Smooth muscle cell (in vitro differentiated cells): Measurements from ENCODE around the gene ARHGEF12. TPM values are rescaled to one million over a fixed set of nuclear protein-coding genes. Genes with fewer than 3 reads are reported as not detected.

Experiments
- DNase-seq: peaks from one replicate; lab custom pipeline; 2025; ENCODE audit not compliant: unreplicated experiment; lab: John Stamatoyannopoulos, UW
- H2AFZ ChIP-seq: fragments of 200-600 bp; sonication (generic); 2 replicates; pipeline ENCODE4 v1.6.0; 2016; ENCODE audit warnings: antibody characterized with exemption, low read depth, mild to moderate bottlenecking
- H3F3A ChIP-seq: fragments of 200-600 bp; sonication (generic); 2 replicates; pipeline ENCODE4 v1.6.0; 2017; ENCODE audit warnings: antibody characterized with exemption, low read depth
- H3K27ac ChIP-seq: fragments of 200-600 bp; sonication (generic); 2 replicates; pipeline ENCODE4 v1.5.1; 2016; ENCODE audit warnings: low read depth, mild to moderate bottlenecking
- H3K27me3 ChIP-seq: fragments of 200-600 bp; sonication (generic); 2 replicates; pipeline ENCODE4 v1.6.1; 2016; ENCODE audit warnings: low read depth, mild to moderate bottlenecking
- H3K36me3 ChIP-seq: fragments of 200-600 bp; sonication (generic); 2 replicates; pipeline ENCODE4 v1.5.1; 2016; ENCODE audit warnings: low read depth
- H3K4me1 ChIP-seq: fragments of 200-600 bp; sonication (generic); 2 replicates; pipeline ENCODE4 v1.5.1; 2016; ENCODE audit warnings: low read depth
- H3K4me2 ChIP-seq: fragments of 200-600 bp; sonication (generic); 2 replicates; pipeline ENCODE4 v1.6.0; 2016; ENCODE audit warnings: mild to moderate bottlenecking
- H3K4me3 ChIP-seq: fragments of 200-600 bp; sonication (generic); 2 replicates; pipeline ENCODE4 v1.5.1; 2016; ENCODE audit warnings: mild to moderate bottlenecking
- H3K79me2 ChIP-seq: fragments of 200-600 bp; sonication (generic); 2 replicates; pipeline ENCODE4 v1.6.0; 2016; ENCODE audit warnings: low read depth, mild to moderate bottlenecking
- H3K9ac ChIP-seq: fragments of 200-600 bp; sonication (generic); 2 replicates; pipeline ENCODE4 v1.6.0; 2016; ENCODE audit warnings: low read depth
- H3K9me3 ChIP-seq: fragments of 200-600 bp; sonication (generic); replicated peaks from 2 replicates; pipeline ENCODE4 v1.5.1; 2016; ENCODE audit warnings: low read depth
- H4K20me1 ChIP-seq: fragments of 200-600 bp; sonication (generic); 2 replicates; pipeline ENCODE4 v1.6.0; 2016; ENCODE audit warnings: low read depth
- CTCF ChIP-seq: fragments of 200-600 bp; sonication (generic); IDR thresholded peaks from 2 replicates; pipeline ENCODE4 v1.5.1; 2017; ENCODE audit warnings: borderline replicate concordance, mild to moderate bottlenecking, antibody characterized with exemption; ENCODE audit not compliant: insufficient read depth, poor library complexity, severe bottlenecking
- WGBS: methylation state at CpG from one replicate; pipeline ENCODE4 v1.1.7; 2016; ENCODE audit warnings: low lambda C conversion rate; 5-methylcytosine and 5-hydroxymethylcytosine counted together
- polyA plus RNA-seq: library from polyadenylated mRNA; unstranded; fragments of >200 nt; fragmentation: Nextera tagmentation; extraction: Ambion mirVana; gene quantifications from 2 replicates; pipeline ENCODE4 v1.2.1, GENCODE V29; 2016
- total RNA-seq: library from RNA; depleted of rRNA; stranded (reverse); fragments of >200 nt; gene quantifications from 2 replicates; pipeline ENCODE4 v1.2.3, GENCODE V29; 2014

The ARHGEF12 gene
- total and polyA plus RNA-seq, 2 experiments from 2014 or later, result 24.6 to 89.4 TPM

GRCh38 chr11:120401506-120401905 lies 65.3 kb downstream of the ARHGEF12 start:
- Histone ChIP-seq H2AFZ (no peak overlapping the region), H3K4me3 (peak overlapping the region; percentile 49), H4K20me1 (peaks cover 11% of the 10 kb centered on the region), H3K79me2 (peaks cover 94% of the 10 kb centered on the region), H3K27me3 (no peaks in the 10 kb centered on the region), H3K4me1 (peaks cover 64% of the 10 kb centered on the region), H3F3A (peaks cover 23% of the 10 kb centered on the region), H3K9ac (peak overlapping the region; percentile 87), H3K9me3 (no peaks in the 10 kb centered on the region), H3K36me3 (no peaks in the 10 kb centered on the region), H3K27ac (peak overlapping the region; percentile 97), H3K4me2 (peak overlapping the region; percentile 87)
- no peak for DNase-seq
- TF ChIP-seq CTCF, result no peak
- 16% methylated on average over 1 of the region's 1 CpG for WGBS

GRCh38 chr11:120403966-120404365 lies 67.8 kb downstream of the ARHGEF12 start:
- Histone ChIP-seq H3F3A (peaks cover 17% of the 10 kb centered on the region), H3K79me2 (peaks cover 93% of the 10 kb centered on the region), H3K9ac (no peak overlapping the region), H2AFZ (no peak overlapping the region), H3K4me3 (no peak overlapping the region), H3K27me3 (no peaks in the 10 kb centered on the region), H3K4me1 (peaks cover 55% of the 10 kb centered on the region), H3K9me3 (no peaks in the 10 kb centered on the region), H4K20me1 (peaks cover 11% of the 10 kb centered on the region), H3K4me2 (peak overlapping the region; percentile 70), H3K36me3 (no peaks in the 10 kb centered on the region), H3K27ac (peak overlapping the region; percentile 97)
- TF ChIP-seq CTCF, result no peak
- DNase-seq, result no peak

- TF ChIP-seq CTCF, result no peak
- Histone ChIP-seq H3K36me3 (no peaks in the 10 kb centered on the region), H3K9me3 (no peaks in the 10 kb centered on the region), H2AFZ (no peak overlapping the region), H3K27me3 (no peaks in the 10 kb centered on the region), H3K4me1 (peaks cover 59% of the 10 kb centered on the region), H3K4me3 (no peak overlapping the region), H3K9ac (no peak overlapping the region), H3F3A (peaks cover 20% of the 10 kb centered on the region), H4K20me1 (peaks cover 9% of the 10 kb centered on the region), H3K4me2 (peak overlapping the region; percentile 70), H3K27ac (no peak overlapping the region), H3K79me2 (peaks cover 89% of the 10 kb centered on the region)
- WGBS, result 35% methylated on average over 6 of the region's 6 CpGs
- DNase-seq, result no peak
These were observed 68.3 kb downstream of the ARHGEF12 start for GRCh38 chr11:120404495-120404894.

GRCh38 chr11:120409655-120410054 lies 73.4 kb downstream of the ARHGEF12 start:
- no peaks in the 10 kb centered on the region for H4K20me1 ChIP-seq
- WGBS, result 44% methylated on average over 5 of the region's 5 CpGs
- H3K36me3 ChIP-seq, result no peaks in the 10 kb centered on the region
- H3K4me3 ChIP-seq, result no peak overlapping the region
- no peaks in the 10 kb centered on the region for H3K9me3 ChIP-seq
- peaks cover 26% of the 10 kb centered on the region for H3F3A ChIP-seq
- no peak overlapping the region for H2AFZ ChIP-seq
- H3K9ac ChIP-seq, result no peak overlapping the region
- H3K4me1 ChIP-seq, result peaks cover 59% of the 10 kb centered on the region
- no peak for DNase-seq
- H3K27me3 ChIP-seq, result no peaks in the 10 kb centered on the region
- H3K4me2 ChIP-seq, result peak overlapping the region; percentile 56
- H3K79me2 ChIP-seq, result peaks cover 67% of the 10 kb centered on the region
- peak overlapping the region; percentile 67 for H3K27ac ChIP-seq
- no peak for TF ChIP-seq CTCF
